GM18498 (cell line): ENCODE measurements around the gene SYNJ2.

ENCODE experiments used
- ATAC-seq: cut with Tn5 transposase; IDR thresholded peaks from one replicate; pipeline ENCODE4 v1.9.1; 2021; ENCODE audit warnings: mild to moderate bottlenecking, moderate library complexity; ENCODE audit not compliant: unreplicated experiment

SYNJ2 gene

GRCh38 chr6:158071121-158072082 is 89.7 kb downstream of the SYNJ2 start:
- ATAC-seq = no peak

DNA sequence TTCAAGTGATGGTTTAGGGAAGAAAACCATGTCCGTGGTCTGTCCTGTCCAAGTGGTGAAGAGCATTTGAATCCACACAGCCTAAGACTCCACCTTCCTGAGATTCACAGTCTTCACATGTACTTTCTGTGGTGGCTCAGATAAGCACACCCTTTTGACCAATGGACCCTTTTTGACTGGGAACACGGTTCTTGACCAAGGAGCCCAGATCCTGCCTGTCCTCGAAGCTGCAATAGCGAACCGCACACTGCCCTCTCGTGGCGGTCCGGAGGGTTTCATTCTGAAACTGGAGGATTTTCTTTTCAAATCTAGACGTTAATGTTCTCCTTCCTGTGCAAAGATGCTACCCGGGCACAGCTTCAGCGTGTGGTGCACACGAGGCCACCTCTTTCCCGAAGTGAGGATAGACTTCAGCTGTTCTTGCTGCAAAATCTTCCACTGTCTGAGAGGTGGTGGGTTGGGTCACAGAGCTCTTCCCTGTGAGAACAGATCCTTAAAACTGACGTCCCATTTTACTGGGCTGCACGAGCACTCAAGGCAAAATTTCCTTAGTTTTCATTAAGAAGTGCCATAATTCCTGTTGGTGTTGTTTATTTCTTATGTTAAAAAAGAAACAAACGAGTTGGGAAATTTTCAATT is 90.5 kb downstream of the SYNJ2 start:
- ATAC-seq = no peak

- ATAC-seq = no peak
Measured at GRCh38 chr6:158073776-158074175, 92.1 kb downstream of the SYNJ2 start.

- ATAC-seq = no peak
Measured at GRCh38 chr6:158076548-158076947, 94.9 kb downstream of the SYNJ2 start.

GRCh38 chr6:158077676-158078075 is 96.0 kb downstream of the SYNJ2 start:
- ATAC-seq = no peak

GRCh38 chr6:158078320-158078719 is 96.7 kb downstream of the SYNJ2 start:
- no peak for ATAC-seq

- no peak for ATAC-seq
Measured at GRCh38 chr6:158080849-158081656, 99.4 kb downstream of the SYNJ2 start.

DNA sequence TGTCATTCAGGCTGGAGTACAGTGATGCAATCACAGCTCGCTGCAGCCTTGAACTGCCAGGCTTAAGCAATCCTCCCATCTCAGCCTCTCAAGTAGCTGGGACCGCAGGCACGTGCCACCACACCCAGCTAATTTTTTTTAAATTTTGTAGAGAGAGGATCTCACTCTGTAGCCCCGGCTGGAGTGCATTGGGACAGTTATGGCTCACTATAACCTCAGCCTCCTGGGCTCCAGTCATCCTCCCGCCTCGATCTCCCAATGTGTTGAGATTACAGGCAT is 99.9 kb downstream of the SYNJ2 start:
- ATAC-seq = no peak

- ATAC-seq = no peak
Measured at GRCh38 chr6:158083455-158084325, 102.0 kb downstream of the SYNJ2 start.

DNA sequence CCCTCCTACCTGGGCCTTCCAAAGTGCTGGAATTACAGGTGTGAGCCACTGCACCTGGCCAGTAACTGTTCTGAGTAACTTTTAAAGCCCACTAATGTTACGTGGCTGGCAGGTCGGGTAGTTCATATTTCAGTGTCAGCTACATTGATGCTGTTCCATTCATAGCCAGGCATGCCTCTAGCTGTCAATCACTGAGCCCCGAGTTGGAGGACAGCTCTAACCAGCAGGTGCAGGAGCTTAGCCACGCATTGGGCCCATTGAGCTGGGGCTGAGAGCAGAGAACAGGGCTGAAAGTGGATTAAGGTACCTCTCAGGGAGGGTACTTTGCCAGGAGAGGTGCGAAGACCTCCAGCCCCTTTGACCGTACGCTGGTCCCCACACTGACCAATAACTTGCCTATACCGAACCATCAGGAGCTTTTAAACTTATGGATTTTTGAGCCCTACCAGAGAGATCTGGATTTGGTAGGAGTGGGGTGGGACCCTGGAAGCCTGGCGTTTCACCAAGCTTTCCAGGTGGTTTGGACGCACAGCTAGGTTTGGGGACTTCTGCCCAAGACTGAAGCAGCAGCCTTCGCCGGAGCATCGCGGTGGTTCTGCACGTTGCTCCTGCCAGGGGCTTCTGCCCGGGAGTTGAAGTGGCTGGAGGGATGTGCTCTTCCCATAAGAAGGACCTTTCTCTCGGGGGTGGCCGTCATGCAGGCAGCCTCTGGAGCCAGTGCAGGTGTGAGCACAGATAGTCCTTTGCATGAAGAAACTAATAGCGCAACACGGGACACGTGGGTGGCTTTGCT is 103.8 kb downstream of the SYNJ2 start:
- ATAC-seq = no peak

- ATAC-seq = peak; percentile 87
Measured at GRCh38 chr6:158086054-158086503, 104.4 kb downstream of the SYNJ2 start.

GRCh38 chr6:158086504-158087223 is 105.0 kb downstream of the SYNJ2 start:
- ATAC-seq = peak; percentile 24

GRCh38 chr6:158087224-158087867 is 105.7 kb downstream of the SYNJ2 start:
- ATAC-seq = no peak

GRCh38 chr6:158092806-158093205 is 111.1 kb downstream of the SYNJ2 start:
- no peak for ATAC-seq

DNA sequence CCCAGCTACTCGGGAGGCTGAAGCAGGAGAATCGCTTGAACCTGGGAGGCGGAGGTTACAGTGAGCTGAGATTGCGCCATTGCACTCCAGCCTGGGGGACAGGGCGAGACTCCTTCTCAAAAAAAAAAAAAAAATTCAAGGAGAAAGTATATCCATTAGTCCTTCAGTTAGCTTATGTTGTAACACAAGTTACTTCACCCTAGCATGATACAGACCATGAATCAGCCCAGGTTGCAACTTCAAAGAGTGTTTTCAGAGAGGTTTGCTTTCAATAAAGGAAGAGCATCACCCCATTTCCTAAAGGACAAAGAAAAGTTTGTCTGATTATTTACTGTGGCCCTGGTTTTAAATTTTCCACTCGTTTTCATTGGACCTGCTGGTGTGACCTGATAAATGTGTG is 113.4 kb downstream of the SYNJ2 start:
- ATAC-seq = no peak

DNA sequence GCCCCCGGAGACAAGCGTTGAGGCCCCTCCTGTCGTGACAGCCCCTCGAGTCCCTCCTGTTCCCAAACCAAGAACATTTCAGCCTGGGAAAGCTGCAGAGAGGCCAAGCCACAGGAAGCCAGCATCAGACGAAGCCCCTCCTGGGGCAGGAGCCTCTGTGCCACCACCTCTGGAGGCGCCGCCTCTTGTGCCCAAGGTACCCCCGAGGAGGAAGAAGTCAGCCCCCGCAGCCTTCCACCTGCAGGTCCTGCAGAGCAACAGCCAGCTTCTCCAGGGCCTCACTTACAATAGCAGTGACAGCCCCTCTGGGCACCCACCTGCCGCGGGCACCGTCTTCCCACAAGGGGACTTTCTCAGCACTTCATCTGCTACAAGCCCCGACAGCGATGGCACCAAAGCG is 114.0 kb downstream of the SYNJ2 start:
- no peak for ATAC-seq

DNA sequence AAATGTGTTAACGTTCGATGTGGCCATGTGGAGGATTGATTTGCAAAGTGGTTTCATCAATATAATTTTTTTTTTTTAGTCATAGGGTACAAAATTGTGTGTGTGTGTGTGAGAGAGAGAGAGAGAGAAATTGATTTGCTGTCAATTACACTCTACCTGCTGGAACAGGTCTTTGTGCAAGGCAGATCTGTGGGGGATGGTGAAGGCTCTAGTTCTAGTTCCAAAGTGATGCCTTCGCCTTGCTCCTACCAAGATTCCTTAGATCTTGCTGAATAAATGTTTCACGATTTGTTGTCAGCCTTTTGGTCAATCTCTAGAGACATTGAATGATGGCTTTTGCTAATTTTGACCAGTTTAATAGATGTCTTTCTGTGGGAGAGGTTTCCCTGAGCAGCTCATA is 121.6 kb downstream of the SYNJ2 start:
- ATAC-seq = no peak

GRCh38 chr6:158104696-158105095 is 123.0 kb downstream of the SYNJ2 start:
- ATAC-seq = no peak

- no peak for ATAC-seq
Measured at GRCh38 chr6:158109748-158110147, 128.1 kb downstream of the SYNJ2 start.
